GM23338 (cell line): ENCODE measurements around the gene OLFML2A. TPM values are rescaled to one million over a fixed set of nuclear protein-coding genes. Genes with fewer than 3 reads are reported as not detected.
A peak's percentile ranks its signal among the peaks of the same experiment; 100 is the strongest.

ENCODE experiments used
- ATAC-seq: fragments of 200-7000 bp; cut with Tn5 transposase; 3 replicates; pipeline ENCODE4 v1.9.1; 2020
- DNase-seq: peaks from one replicate; pipeline ENCODE4 v3.0.0-alpha.2; 2015; ENCODE audit warnings: low spot score
- H2AFZ ChIP-seq: fragments of 200-600 bp; sonication (generic); 2 replicates; pipeline ENCODE4 v1.8.0; 2016; ENCODE audit warnings: antibody characterized with exemption, mild to moderate bottlenecking, moderate library complexity
- H3F3A ChIP-seq: fragments of 200-600 bp; sonication (generic); replicated peaks from 2 replicates; pipeline ENCODE4 v1.8.0; 2017; ENCODE audit warnings: antibody characterized with exemption, mixed run types, low read depth
- H3K27ac ChIP-seq: fragments of 200-600 bp; sonication (generic); 2 replicates; pipeline ENCODE4 v1.6.1; 2016; ENCODE audit warnings: low read depth
- H3K27me3 ChIP-seq: fragments of 200-600 bp; sonication (generic); 2 replicates; pipeline ENCODE4 v1.8.0; 2016; ENCODE audit warnings: mild to moderate bottlenecking, mixed run types, moderate library complexity; ENCODE audit not compliant: insufficient read depth
- H3K36me3 ChIP-seq: fragments of 200-600 bp; sonication (generic); 2 replicates; pipeline ENCODE4 v1.8.0; 2016; ENCODE audit warnings: mild to moderate bottlenecking; ENCODE audit not compliant: insufficient read depth
- H3K4me1 ChIP-seq: fragments of 200-600 bp; sonication (generic); 2 replicates; pipeline ENCODE4 v1.8.0; 2016; ENCODE audit warnings: mild to moderate bottlenecking, moderate library complexity; ENCODE audit not compliant: insufficient read depth
- H3K4me2 ChIP-seq: fragments of 200-600 bp; sonication (generic); 2 replicates; pipeline ENCODE4 v1.7.1; 2017; ENCODE audit warnings: mixed run types
- H3K4me3 ChIP-seq: fragments of 200-600 bp; sonication (generic); 2 replicates; pipeline ENCODE4 v1.6.1; 2016; ENCODE audit warnings: mixed run types
- H3K79me2 ChIP-seq: fragments of 200-600 bp; sonication (generic); replicated peaks from 2 replicates; pipeline ENCODE4 v1.8.0; 2017; ENCODE audit warnings: mild to moderate bottlenecking; ENCODE audit not compliant: insufficient read depth
- H3K9me2 ChIP-seq: fragments of 200-600 bp; sonication (generic); 2 replicates; pipeline ENCODE4 v1.8.0; 2017; ENCODE audit not compliant: insufficient read depth
- H4K20me1 ChIP-seq: fragments of 200-600 bp; sonication (generic); replicated peaks from 2 replicates; pipeline ENCODE4 v1.8.0; 2017; ENCODE audit warnings: mild to moderate bottlenecking; ENCODE audit not compliant: insufficient read depth
- H3K27ac Mint-ChIP-seq: 2 replicates; pipeline ENCODE4 v1.8.0; 2020; ENCODE audit warnings: inconsistent platforms, mild to moderate bottlenecking, moderate library complexity, mixed read lengths
- H3K27me3 Mint-ChIP-seq: 3 replicates; pipeline ENCODE4 v1.8.0; 2022; ENCODE audit warnings: low read depth, mild to moderate bottlenecking, moderate library complexity, mixed read lengths, inconsistent platforms; ENCODE audit not compliant: insufficient read depth, poor library complexity
- H3K36me3 Mint-ChIP-seq: 3 replicates; pipeline ENCODE4 v1.8.0; 2021; ENCODE audit warnings: low read depth, mild to moderate bottlenecking, inconsistent platforms, moderate library complexity, mixed read lengths
- H3K4me1 Mint-ChIP-seq: 3 replicates; pipeline ENCODE4 v1.8.0; 2020; ENCODE audit warnings: mild to moderate bottlenecking, inconsistent platforms, mixed read lengths
- H3K4me3 Mint-ChIP-seq: 3 replicates; pipeline ENCODE4 v1.8.0; 2021; ENCODE audit warnings: moderate library complexity, mild to moderate bottlenecking, inconsistent platforms, mixed read lengths
- H3K9me3 Mint-ChIP-seq: 3 replicates; pipeline ENCODE4 v1.8.0; 2020; ENCODE audit warnings: moderate library complexity, mild to moderate bottlenecking, inconsistent platforms, mixed read lengths
- POLR2AphosphoS5 ChIP-seq: IDR thresholded peaks from 2 replicates; pipeline ENCODE4 v1.6.1; 2016; ENCODE audit warnings: antibody characterized with exemption, low read depth
- STAT1 ChIP-seq: IDR thresholded peaks from one replicate; pipeline ENCODE4 v1.6.1; 2016; ENCODE audit warnings: antibody characterized with exemption; ENCODE audit not compliant: unreplicated experiment
- ZNF114 ChIP-seq: fragments of 250-450 bp; sonication (Bioruptor Pico); IDR thresholded peaks from 2 replicates; pipeline ENCODE4 v1.5.0; 2020; ENCODE audit warnings: mild to moderate bottlenecking, moderate library complexity
- polyA plus RNA-seq: library from polyadenylated mRNA; unstranded; fragments of >200 nt; fragmentation: Nextera tagmentation; extraction: Ambion mirVana; gene quantifications from 2 replicates; pipeline ENCODE4 v1.2.1, GENCODE V29; 2016
- total RNA-seq: library from RNA; depleted of rRNA; stranded (reverse); fragments of >200 nt; shearing (Covaris generic); gene quantifications from 2 replicates; pipeline ENCODE4 v1.2.3, GENCODE V29; 2014
- TF ChIP-seq, protein P1 (sequence below), 2 experiments: fragments of 200-600 bp in 1 of 2; sonication (generic) in 1 of 2; conservative IDR thresholded peaks; 2 replicates each; pipeline versions ENCODE4 v1.5.1 to v1.6.1; 2016 to 2017; ENCODE audit warnings: antibody characterized with exemption in 2 of 2, low read depth in 2 of 2, mild to moderate bottlenecking in 2 of 2, moderate library complexity in 1 of 2
- TF ChIP-seq, protein P2 (sequence below): IDR thresholded peaks from one replicate; pipeline ENCODE4 v1.6.1; 2018; ENCODE audit warnings: antibody characterized with exemption; ENCODE audit not compliant: unreplicated experiment
- TF ChIP-seq, protein P3 (sequence below): IDR thresholded peaks from 2 replicates; pipeline ENCODE4 v1.6.1; 2016; ENCODE audit warnings: antibody characterized with exemption

OLFML2A gene
- total and polyA plus RNA-seq, 2 experiments from 2014 or later = 1.1 to 6.7 TPM

DNA sequence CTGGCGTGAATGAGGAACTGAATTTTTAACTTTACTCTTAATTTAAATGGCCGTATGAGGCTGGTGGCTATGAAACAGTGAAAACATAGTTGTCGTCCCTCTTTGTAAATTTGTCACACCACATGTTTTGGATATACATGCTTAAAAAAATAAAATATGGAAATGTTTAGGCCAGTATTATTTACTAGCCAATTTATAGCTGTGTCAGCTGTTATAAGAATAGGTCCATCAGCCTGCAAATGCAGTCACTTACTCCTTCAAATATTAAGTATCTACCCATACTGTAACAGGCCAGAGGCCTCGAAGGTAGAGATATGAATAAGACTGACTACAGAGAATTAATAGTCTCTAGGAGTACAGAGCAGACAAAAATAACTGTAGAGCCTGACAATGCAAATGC, 35.8 kb upstream of the OLFML2A start (continued):
- TF ChIP-seq STAT1 (no peak), POLR2AphosphoS5 (no peak), ZNF114 (CRISPR knock-in tag) (no peak)
- TF ChIP-seq, protein P1, sequence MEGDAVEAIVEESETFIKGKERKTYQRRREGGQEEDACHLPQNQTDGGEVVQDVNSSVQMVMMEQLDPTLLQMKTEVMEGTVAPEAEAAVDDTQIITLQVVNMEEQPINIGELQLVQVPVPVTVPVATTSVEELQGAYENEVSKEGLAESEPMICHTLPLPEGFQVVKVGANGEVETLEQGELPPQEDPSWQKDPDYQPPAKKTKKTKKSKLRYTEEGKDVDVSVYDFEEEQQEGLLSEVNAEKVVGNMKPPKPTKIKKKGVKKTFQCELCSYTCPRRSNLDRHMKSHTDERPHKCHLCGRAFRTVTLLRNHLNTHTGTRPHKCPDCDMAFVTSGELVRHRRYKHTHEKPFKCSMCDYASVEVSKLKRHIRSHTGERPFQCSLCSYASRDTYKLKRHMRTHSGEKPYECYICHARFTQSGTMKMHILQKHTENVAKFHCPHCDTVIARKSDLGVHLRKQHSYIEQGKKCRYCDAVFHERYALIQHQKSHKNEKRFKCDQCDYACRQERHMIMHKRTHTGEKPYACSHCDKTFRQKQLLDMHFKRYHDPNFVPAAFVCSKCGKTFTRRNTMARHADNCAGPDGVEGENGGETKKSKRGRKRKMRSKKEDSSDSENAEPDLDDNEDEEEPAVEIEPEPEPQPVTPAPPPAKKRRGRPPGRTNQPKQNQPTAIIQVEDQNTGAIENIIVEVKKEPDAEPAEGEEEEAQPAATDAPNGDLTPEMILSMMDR (conservative IDR thresholded peaks at IDR 0.05; ENCODE audit: low read depth in 2 of 2) = no peak
- TF ChIP-seq, protein P2, sequence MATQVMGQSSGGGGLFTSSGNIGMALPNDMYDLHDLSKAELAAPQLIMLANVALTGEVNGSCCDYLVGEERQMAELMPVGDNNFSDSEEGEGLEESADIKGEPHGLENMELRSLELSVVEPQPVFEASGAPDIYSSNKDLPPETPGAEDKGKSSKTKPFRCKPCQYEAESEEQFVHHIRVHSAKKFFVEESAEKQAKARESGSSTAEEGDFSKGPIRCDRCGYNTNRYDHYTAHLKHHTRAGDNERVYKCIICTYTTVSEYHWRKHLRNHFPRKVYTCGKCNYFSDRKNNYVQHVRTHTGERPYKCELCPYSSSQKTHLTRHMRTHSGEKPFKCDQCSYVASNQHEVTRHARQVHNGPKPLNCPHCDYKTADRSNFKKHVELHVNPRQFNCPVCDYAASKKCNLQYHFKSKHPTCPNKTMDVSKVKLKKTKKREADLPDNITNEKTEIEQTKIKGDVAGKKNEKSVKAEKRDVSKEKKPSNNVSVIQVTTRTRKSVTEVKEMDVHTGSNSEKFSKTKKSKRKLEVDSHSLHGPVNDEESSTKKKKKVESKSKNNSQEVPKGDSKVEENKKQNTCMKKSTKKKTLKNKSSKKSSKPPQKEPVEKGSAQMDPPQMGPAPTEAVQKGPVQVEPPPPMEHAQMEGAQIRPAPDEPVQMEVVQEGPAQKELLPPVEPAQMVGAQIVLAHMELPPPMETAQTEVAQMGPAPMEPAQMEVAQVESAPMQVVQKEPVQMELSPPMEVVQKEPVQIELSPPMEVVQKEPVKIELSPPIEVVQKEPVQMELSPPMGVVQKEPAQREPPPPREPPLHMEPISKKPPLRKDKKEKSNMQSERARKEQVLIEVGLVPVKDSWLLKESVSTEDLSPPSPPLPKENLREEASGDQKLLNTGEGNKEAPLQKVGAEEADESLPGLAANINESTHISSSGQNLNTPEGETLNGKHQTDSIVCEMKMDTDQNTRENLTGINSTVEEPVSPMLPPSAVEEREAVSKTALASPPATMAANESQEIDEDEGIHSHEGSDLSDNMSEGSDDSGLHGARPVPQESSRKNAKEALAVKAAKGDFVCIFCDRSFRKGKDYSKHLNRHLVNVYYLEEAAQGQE = no peak
- TF ChIP-seq, protein P3, sequence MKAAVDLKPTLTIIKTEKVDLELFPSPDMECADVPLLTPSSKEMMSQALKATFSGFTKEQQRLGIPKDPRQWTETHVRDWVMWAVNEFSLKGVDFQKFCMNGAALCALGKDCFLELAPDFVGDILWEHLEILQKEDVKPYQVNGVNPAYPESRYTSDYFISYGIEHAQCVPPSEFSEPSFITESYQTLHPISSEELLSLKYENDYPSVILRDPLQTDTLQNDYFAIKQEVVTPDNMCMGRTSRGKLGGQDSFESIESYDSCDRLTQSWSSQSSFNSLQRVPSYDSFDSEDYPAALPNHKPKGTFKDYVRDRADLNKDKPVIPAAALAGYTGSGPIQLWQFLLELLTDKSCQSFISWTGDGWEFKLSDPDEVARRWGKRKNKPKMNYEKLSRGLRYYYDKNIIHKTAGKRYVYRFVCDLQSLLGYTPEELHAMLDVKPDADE = no peak

DNA sequence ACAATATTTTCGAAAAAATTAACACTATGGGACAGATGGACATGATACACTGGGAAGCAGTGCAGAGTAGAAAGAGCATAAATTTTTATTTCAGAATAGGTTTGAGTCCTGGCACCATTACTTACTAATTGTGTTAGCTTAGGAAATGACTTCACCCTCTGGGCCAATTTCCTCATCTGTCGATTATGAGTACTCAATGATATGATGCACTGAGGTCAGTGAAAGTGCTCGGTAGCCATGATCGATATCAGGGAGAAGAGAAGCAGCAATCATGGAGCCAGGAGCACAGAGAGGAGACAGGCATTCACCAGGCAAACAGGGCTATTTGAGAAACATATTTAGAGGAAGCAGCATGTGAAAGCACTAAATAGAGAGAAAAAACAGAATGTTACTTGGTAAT, 35.3 kb upstream of the OLFML2A start:
- Histone ChIP-seq H2AFZ (no peak overlapping the region), H3K4me3 (no peak overlapping the region), H4K20me1 (peaks cover 4% of the 10 kb centered on the region), H3K79me2 (peaks cover 78% of the 10 kb centered on the region), H3K4me2 (no peak overlapping the region), H3K4me1 (no peaks in the 10 kb centered on the region), H3K36me3 (no peaks in the 10 kb centered on the region), H3K27me3 (no peaks in the 10 kb centered on the region), H3K9me2 (no peaks in the 10 kb centered on the region), H3F3A (no peaks in the 10 kb centered on the region), H3K27ac (no peak overlapping the region)
- DNase-seq (no peak), ATAC-seq (no peak)
- H3K9me3 Mint-ChIP-seq = no peaks in the 10 kb centered on the region
- H3K27ac Mint-ChIP-seq = peak overlapping the region; percentile 1; the same call in 1 of the 2 replicates
- H3K27me3 Mint-ChIP-seq = peaks cover 1% of the 10 kb centered on the region
- no peak overlapping the region for H3K4me3 Mint-ChIP-seq
- TF ChIP-seq, protein P3 = no peak
- peaks cover 28% of the 10 kb centered on the region for H3K36me3 Mint-ChIP-seq
- peaks cover 30% of the 10 kb centered on the region for H3K4me1 Mint-ChIP-seq
